ENCODE measurements around the gene PLPP1. TPM values are rescaled to one million over a fixed set of nuclear protein-coding genes. Genes with fewer than 3 reads are reported as not detected.

PLPP1 gene
- total and polyA plus RNA-seq, 8 donors = 56.2 to 93.6 (median 85.1) TPM

DNA sequence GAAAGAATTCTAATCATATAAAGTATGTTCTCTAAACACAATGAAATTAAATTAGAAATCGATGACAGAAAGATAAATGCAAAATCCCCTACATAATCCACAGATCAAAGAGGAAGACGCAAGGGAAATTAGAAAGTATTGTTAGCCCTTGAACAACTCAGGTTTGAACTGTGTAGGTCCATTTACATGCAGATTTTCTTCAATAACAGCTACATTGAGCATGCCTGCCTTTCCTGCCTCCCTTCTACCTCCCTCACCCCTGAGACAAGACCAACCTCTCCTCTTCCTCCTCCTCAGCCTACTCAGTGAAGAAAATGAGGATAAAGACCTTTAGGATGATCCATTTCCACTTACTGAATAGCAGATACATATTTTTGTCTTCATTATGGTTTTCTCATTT is 75.2 kb downstream of the PLPP1 start:
- Histone ChIP-seq H3K9me3 (no peaks in the 10 kb centered on the region), H3K36me3 (peaks cover 0 to 9% of the 10 kb centered on the region in 2 donors), H3K4me3 (no peak overlapping the region), H3K4me1 (no peaks in the 10 kb centered on the region), H3K27me3 (no peaks in the 10 kb centered on the region), H3K27ac (no peak overlapping the region)
- intact Hi-C loops (cut with DNase I) = no loop called here
- ATAC-seq (no peak), DNase-seq (no peak)
- no peak for TF ChIP-seq CTCF (IDR thresholded peaks at IDR 0.05)

DNA sequence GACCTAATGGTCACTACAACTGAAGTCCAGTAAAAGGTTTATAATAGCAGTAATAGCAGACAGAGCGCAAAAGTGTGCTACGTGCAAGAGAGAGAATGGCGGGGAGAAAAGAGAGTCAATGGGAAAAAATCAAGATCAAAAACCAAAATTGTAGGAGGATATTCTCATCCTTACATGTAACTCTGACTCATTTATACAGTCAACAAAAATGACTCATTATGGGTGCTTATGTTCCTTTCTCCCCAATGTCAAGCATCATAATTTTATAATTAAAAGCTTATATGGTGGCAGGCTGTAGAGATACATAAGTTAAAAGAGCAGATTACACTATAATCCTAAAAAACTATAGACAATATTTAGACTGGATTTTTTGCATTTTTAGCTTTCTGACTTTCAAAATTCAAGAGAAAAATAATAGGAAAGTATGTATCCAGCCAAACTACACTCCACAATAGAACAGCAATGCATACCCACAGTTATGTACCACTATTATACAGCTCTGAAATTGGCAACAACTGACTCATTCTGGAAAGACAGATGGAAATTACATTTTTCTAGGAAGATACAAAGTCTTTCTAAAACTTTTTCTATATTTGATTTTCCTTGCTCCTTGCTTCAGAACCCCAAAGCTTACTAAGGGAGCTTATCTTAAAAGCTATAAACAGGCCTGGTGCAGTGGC is 78.4 kb downstream of the PLPP1 start:
- Histone ChIP-seq H3K4me1 (no peaks in the 10 kb centered on the region), H3K9me3 (no peaks in the 10 kb centered on the region), H3K27me3 (no peaks in the 10 kb centered on the region), H3K27ac (no peak overlapping the region), H3K36me3 (no peaks in the 10 kb centered on the region), H3K4me3 (no peak overlapping the region)
- intact Hi-C loops (cut with DNase I) = no loop called here
- ATAC-seq (peak; percentile 29), DNase-seq (no peak)
- TF ChIP-seq CTCF (IDR thresholded peaks at IDR 0.05) = no peak

DNA sequence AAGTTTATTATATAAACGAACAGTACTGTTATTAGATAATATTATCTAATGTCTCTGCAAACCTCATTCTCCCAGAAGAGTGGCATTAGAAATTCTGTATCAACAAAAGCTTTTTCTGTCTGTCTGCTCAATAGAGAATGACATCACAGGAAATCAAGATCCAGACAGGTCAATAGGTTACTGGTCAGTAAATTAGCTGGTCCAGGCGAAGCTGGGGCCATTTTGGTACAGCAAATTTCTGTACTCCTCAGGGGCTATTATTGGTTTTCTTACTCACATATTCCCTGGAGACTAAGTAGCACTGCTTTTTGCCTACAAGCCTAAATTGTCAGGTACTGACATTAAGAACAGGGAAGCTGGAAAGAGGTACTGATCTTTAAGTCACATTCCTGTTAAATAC is 80.5 kb downstream of the PLPP1 start:
- Histone ChIP-seq H3K4me1 (no peaks in the 10 kb centered on the region), H3K4me3 (no peak overlapping the region), H3K27me3 (no peaks in the 10 kb centered on the region), H3K36me3 (no peaks in the 10 kb centered on the region), H3K9me3 (no peaks in the 10 kb centered on the region), H3K27ac (no peak overlapping the region)
- intact Hi-C loops (cut with DNase I) = no loop called here
- TF ChIP-seq CTCF (IDR thresholded peaks at IDR 0.05) = no peak
- DNase-seq = no peak
- ATAC-seq = no peak

- Histone ChIP-seq H3K36me3 (no peaks in the 10 kb centered on the region), H3K27ac (no peak overlapping the region), H3K4me3 (no peak overlapping the region), H3K4me1 (no peaks in the 10 kb centered on the region), H3K27me3 (no peaks in the 10 kb centered on the region), H3K9me3 (no peaks in the 10 kb centered on the region)
- intact Hi-C loops (cut with DNase I) = no loop called here
- no peak for ATAC-seq
- DNase-seq = no peak
- TF ChIP-seq CTCF (IDR thresholded peaks at IDR 0.05) = no peak
Measured at GRCh38 chr5:55453211-55453610, 81.6 kb downstream of the PLPP1 start.

- intact Hi-C loops (cut with DNase I) = no loop called here
- H3K9me3 ChIP-seq = no peaks in the 10 kb centered on the region
- no peak for TF ChIP-seq CTCF (IDR thresholded peaks at IDR 0.05)
- H3K36me3 ChIP-seq = no peaks in the 10 kb centered on the region
- no peaks in the 10 kb centered on the region for H3K4me1 ChIP-seq
- H3K27ac ChIP-seq = no peak overlapping the region
- no peak overlapping the region for H3K4me3 ChIP-seq
- ATAC-seq (peak; percentile 66), DNase-seq (no peak)
- no peaks in the 10 kb centered on the region for H3K27me3 ChIP-seq
Measured at GRCh38 chr5:55451976-55452375, 82.8 kb downstream of the PLPP1 start.

Measured in left lung (tissue), 10 donors.